H9 (cell line): ENCODE measurements around the gene IRF6. TPM values are rescaled to one million over a fixed set of nuclear protein-coding genes. Genes with fewer than 3 reads are reported as not detected.

Experiments used
- DNase-seq: peaks from one replicate; pipeline ENCODE4 v3.0.0-alpha.2; 2017
- H2AFZ ChIP-seq: one replicate; pipeline ENCODE4 v1.6.1; 2013; ENCODE audit warnings: mild to moderate bottlenecking, low read length, control low read depth, moderate library complexity
- H2AK5ac ChIP-seq: 2 replicates; pipeline ENCODE4 v1.6.1; 2013; ENCODE audit warnings: low read length, control low read depth, mixed read lengths; ENCODE audit not compliant: insufficient read length
- H2BK120ac ChIP-seq: one replicate; pipeline ENCODE4 v1.6.1; 2013; ENCODE audit warnings: low read depth, mild to moderate bottlenecking, low read length, control low read depth, inconsistent platforms; ENCODE audit not compliant: poor library complexity, severe bottlenecking
- H2BK12ac ChIP-seq: 2 replicates; pipeline ENCODE4 v1.6.1; 2013; ENCODE audit warnings: low read length, control low read depth, mixed read lengths, low read depth; ENCODE audit not compliant: insufficient read length
- H2BK15ac ChIP-seq: 2 replicates; pipeline ENCODE4 v1.6.1; 2013; ENCODE audit warnings: low read depth, low read length, control low read depth
- H2BK20ac ChIP-seq: one replicate; pipeline ENCODE4 v1.6.1; 2013; ENCODE audit warnings: low read depth, mild to moderate bottlenecking, low read length, control low read depth, inconsistent platforms; ENCODE audit not compliant: poor library complexity, severe bottlenecking
- H2BK5ac ChIP-seq: 2 replicates; pipeline ENCODE4 v1.6.1; 2013; ENCODE audit warnings: low read length, control low read depth, mixed read lengths; ENCODE audit not compliant: insufficient read length
- H3K14ac ChIP-seq: 2 replicates; pipeline ENCODE4 v1.6.1; 2013; ENCODE audit warnings: low read length, control low read depth; ENCODE audit not compliant: insufficient read depth
- H3K18ac ChIP-seq: 2 replicates; pipeline ENCODE4 v1.6.1; 2013; ENCODE audit warnings: low read depth, mild to moderate bottlenecking, mixed read lengths, low read length, control low read depth; ENCODE audit not compliant: insufficient read length
- H3K23ac ChIP-seq: 2 replicates; pipeline ENCODE4 v1.6.1; 2013; ENCODE audit warnings: low read length, control low read depth, mixed read lengths, low read depth; ENCODE audit not compliant: insufficient read length
- H3K23me2 ChIP-seq: 2 replicates; pipeline ENCODE4 v1.6.1; 2013; ENCODE audit warnings: low read depth, mild to moderate bottlenecking, mixed read lengths, low read length, control low read depth; ENCODE audit not compliant: insufficient read length, poor library complexity, severe bottlenecking
- H3K27ac ChIP-seq: 2 replicates; pipeline ENCODE4 v1.5.1; 2013; ENCODE audit warnings: low read length, control low read depth, mixed read lengths, low read depth; ENCODE audit not compliant: insufficient read length
- H3K27me3 ChIP-seq: 2 replicates; pipeline ENCODE4 v1.6.1; 2013; ENCODE audit warnings: low read length, control low read depth, inconsistent platforms; ENCODE audit not compliant: insufficient read depth
- H3K4ac ChIP-seq: 2 replicates; pipeline ENCODE4 v1.6.1; 2013; ENCODE audit warnings: low read depth, mild to moderate bottlenecking, control low read depth, inconsistent platforms, low read length, moderate library complexity
- H3K4me1 ChIP-seq: 2 replicates; pipeline ENCODE4 v1.6.1; 2013; ENCODE audit warnings: low read length, control low read depth, inconsistent platforms; ENCODE audit not compliant: insufficient read depth
- H3K4me2 ChIP-seq: 2 replicates; pipeline ENCODE4 v1.6.1; 2013; ENCODE audit warnings: low read length, control low read depth, mixed read lengths; ENCODE audit not compliant: insufficient read length, insufficient read depth
- H3K56ac ChIP-seq: 2 replicates; pipeline ENCODE4 v1.6.1; 2013; ENCODE audit warnings: low read depth, mild to moderate bottlenecking, mixed read lengths, low read length, control low read depth; ENCODE audit not compliant: insufficient read length
- H3K79me1 ChIP-seq: 2 replicates; pipeline ENCODE4 v1.6.1; 2013; ENCODE audit warnings: low read depth, mild to moderate bottlenecking, moderate library complexity, low read length, control low read depth, inconsistent platforms; ENCODE audit not compliant: insufficient read depth, poor library complexity, severe bottlenecking
- H3K79me2 ChIP-seq: 2 replicates; pipeline ENCODE4 v1.6.1; 2013; ENCODE audit warnings: low read length, control low read depth, inconsistent platforms; ENCODE audit not compliant: insufficient read depth
- H3K9ac ChIP-seq: 2 replicates; pipeline ENCODE4 v1.6.1; 2013; ENCODE audit warnings: low read length, control low read depth, mixed read lengths; ENCODE audit not compliant: insufficient read length; ENCODE audit errors: extremely low read depth
- H3K9me3 ChIP-seq: one replicate; pipeline ENCODE4 v1.6.1; 2013; ENCODE audit warnings: low read depth, low read length, inconsistent platforms; ENCODE audit not compliant: control insufficient read depth
- H3T11ph ChIP-seq: one replicate; pipeline ENCODE4 v1.6.1; 2013; ENCODE audit warnings: mild to moderate bottlenecking, low read length, control low read depth, inconsistent platforms
- H4K20me1 ChIP-seq: one replicate; pipeline ENCODE4 v1.6.1; 2013; ENCODE audit not compliant: control insufficient read depth, insufficient read length, insufficient read depth
- H4K5ac ChIP-seq: 2 replicates; pipeline ENCODE4 v1.6.1; 2013; ENCODE audit warnings: low read depth, mild to moderate bottlenecking, mixed read lengths, low read length, control low read depth; ENCODE audit not compliant: insufficient read length
- H4K8ac ChIP-seq: replicated peaks from 2 replicates; pipeline ENCODE4 v1.6.1; 2013; ENCODE audit warnings: low read length, control low read depth, mixed read lengths, low read depth; ENCODE audit not compliant: insufficient read length
- H4K91ac ChIP-seq: 2 replicates; pipeline ENCODE4 v1.6.1; 2013; ENCODE audit warnings: low read depth, mild to moderate bottlenecking, moderate library complexity, mixed read lengths, low read length, control low read depth; ENCODE audit not compliant: insufficient read length
- H3K27ac Mint-ChIP-seq, 3 experiments: 2 replicates in 2 of 3; 3 replicates in 1 of 3; pipeline ENCODE4 v1.8.0; 2020 to 2021; ENCODE audit warnings: mixed read lengths in 3 of 3, mild to moderate bottlenecking in 1 of 3, moderate library complexity in 1 of 3
- H3K27me3 Mint-ChIP-seq: 2 replicates; pipeline ENCODE4 v1.8.0; 2021; ENCODE audit warnings: low read depth, mild to moderate bottlenecking, moderate library complexity, mixed read lengths
- H3K36me3 Mint-ChIP-seq, 3 experiments: 2 replicates in 2 of 3; 3 replicates in 1 of 3; pipeline ENCODE4 v1.8.0; 2020 to 2021; ENCODE audit warnings: low read depth in 3 of 3, mixed read lengths in 3 of 3; ENCODE audit not compliant: insufficient read depth in 1 of 3
- H3K4me1 Mint-ChIP-seq, 2 experiments: 2 replicates each; pipeline ENCODE4 v1.8.0; 2020; ENCODE audit warnings: mixed read lengths in 2 of 2
- H3K4me3 Mint-ChIP-seq, 2 experiments: 2 replicates in 1 of 2; 3 replicates in 1 of 2; pipeline ENCODE4 v1.8.0; 2020 to 2021; ENCODE audit warnings: mild to moderate bottlenecking in 2 of 2, mixed read lengths in 2 of 2, moderate library complexity in 1 of 2
- H3K9me3 Mint-ChIP-seq, 2 experiments: 2 replicates in 1 of 2; 3 replicates in 1 of 2; pipeline ENCODE4 v1.8.0; 2020; ENCODE audit warnings: mild to moderate bottlenecking in 2 of 2, mixed read lengths in 2 of 2, moderate library complexity in 1 of 2
- WGBS: extraction: QIAGEN DNeasy Blood & Tissue Kit; methylation state at CpG from one replicate; pipeline ENCODE4 v1.1.7; 2013; ENCODE audit warnings: missing lambda C conversion rate, low lambda C conversion rate, mixed read lengths; ENCODE audit not compliant: insufficient read length; ENCODE audit errors: extremely low coverage; 5-methylcytosine and 5-hydroxymethylcytosine counted together
- total RNA-seq: library from RNA; stranded (reverse); gene quantifications from 2 replicates; pipeline ENCODE4 v1.2.1, GENCODE V29; 2021
- TF ChIP-seq, protein P1 (sequence below): fragments of 200-600 bp; sonication (generic); conservative IDR thresholded peaks from 3 replicates; pipeline ENCODE4 v1.8.0; 2021; ENCODE audit warnings: antibody characterized with exemption, mild to moderate bottlenecking

Gene IRF6
- total RNA-seq, 1 experiment from 2014 or later: 7.1 TPM

DNA sequence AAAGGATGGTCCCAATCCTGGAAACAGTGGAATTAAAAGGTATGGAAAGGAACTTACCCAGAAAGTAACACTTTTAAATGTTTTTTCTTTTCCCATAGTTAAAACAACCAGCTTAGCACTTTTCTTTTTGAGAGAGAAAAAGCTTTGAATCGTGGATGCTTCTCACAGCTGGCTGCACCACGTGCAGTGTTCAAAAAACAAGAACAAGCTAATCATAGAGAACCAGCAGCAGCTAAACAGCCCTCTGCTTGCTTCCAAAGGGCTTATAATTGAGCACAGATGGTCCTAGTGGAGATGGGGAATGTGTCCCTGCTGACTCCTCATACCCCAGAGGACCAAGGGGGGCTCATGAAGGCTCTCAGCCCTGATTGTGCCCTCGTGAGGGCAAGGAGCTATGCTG is 48.3 kb upstream of the IRF6 start:
- Histone ChIP-seq H2BK15ac (no peak overlapping the region), H2BK12ac (no peak overlapping the region), H3K18ac (no peak overlapping the region), H2BK5ac (no peak overlapping the region), H4K5ac (no peak overlapping the region), H2AK5ac (no peak overlapping the region), H3K4ac (no peak overlapping the region), H3K4me2 (no peak overlapping the region), H2BK20ac (no peak overlapping the region), H3K9ac (no peak overlapping the region), H3K79me1 (no peaks in the 10 kb centered on the region), H3K14ac (no peak overlapping the region), H3K27me3 (no peaks in the 10 kb centered on the region), H3K23me2 (no peaks in the 10 kb centered on the region), H2AFZ (no peak overlapping the region), H3K9me3 (no peaks in the 10 kb centered on the region), H4K91ac (no peak overlapping the region), H3K79me2 (no peaks in the 10 kb centered on the region), H4K8ac (no peak overlapping the region), H3K23ac (no peak overlapping the region), H3K4me1 (no peaks in the 10 kb centered on the region), H3T11ph (no peak overlapping the region), H3K56ac (no peak overlapping the region), H2BK120ac (no peak overlapping the region), H3K27ac (no peak overlapping the region), H4K20me1 (no peaks in the 10 kb centered on the region)
- TF ChIP-seq, protein P1, sequence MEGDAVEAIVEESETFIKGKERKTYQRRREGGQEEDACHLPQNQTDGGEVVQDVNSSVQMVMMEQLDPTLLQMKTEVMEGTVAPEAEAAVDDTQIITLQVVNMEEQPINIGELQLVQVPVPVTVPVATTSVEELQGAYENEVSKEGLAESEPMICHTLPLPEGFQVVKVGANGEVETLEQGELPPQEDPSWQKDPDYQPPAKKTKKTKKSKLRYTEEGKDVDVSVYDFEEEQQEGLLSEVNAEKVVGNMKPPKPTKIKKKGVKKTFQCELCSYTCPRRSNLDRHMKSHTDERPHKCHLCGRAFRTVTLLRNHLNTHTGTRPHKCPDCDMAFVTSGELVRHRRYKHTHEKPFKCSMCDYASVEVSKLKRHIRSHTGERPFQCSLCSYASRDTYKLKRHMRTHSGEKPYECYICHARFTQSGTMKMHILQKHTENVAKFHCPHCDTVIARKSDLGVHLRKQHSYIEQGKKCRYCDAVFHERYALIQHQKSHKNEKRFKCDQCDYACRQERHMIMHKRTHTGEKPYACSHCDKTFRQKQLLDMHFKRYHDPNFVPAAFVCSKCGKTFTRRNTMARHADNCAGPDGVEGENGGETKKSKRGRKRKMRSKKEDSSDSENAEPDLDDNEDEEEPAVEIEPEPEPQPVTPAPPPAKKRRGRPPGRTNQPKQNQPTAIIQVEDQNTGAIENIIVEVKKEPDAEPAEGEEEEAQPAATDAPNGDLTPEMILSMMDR: no peak
- H3K36me3 Mint-ChIP-seq: peaks cover 17 to 46% (median 28%) of the 10 kb centered on the region in 3 experiments; a peak in 6 of 7 replicates
- WGBS: no CpG with 5 or more reads among the region's 3 CpGs
- no peaks in the 10 kb centered on the region for H3K9me3 Mint-ChIP-seq
- no peaks in the 10 kb centered on the region for H3K27me3 Mint-ChIP-seq
- no peak overlapping the region for H3K4me3 Mint-ChIP-seq
- no peak overlapping the region for H3K27ac Mint-ChIP-seq
- DNase-seq: no peak
- H3K4me1 Mint-ChIP-seq: no peaks in the 10 kb centered on the region
